H9 (cell line): ENCODE results near the gene CERS4. TPM values are rescaled to one million over a fixed set of nuclear protein-coding genes. Genes with fewer than 3 reads are reported as not detected.

Source experiments
- DNase-seq: peaks from one replicate; pipeline ENCODE4 v3.0.0-alpha.2; 2017
- H2AFZ ChIP-seq: one replicate; pipeline ENCODE4 v1.6.1; 2013; ENCODE audit warnings: mild to moderate bottlenecking, low read length, control low read depth, moderate library complexity
- H2AK5ac ChIP-seq: 2 replicates; pipeline ENCODE4 v1.6.1; 2013; ENCODE audit warnings: low read length, control low read depth, mixed read lengths; ENCODE audit not compliant: insufficient read length
- H2BK120ac ChIP-seq: one replicate; pipeline ENCODE4 v1.6.1; 2013; ENCODE audit warnings: low read depth, mild to moderate bottlenecking, low read length, control low read depth, inconsistent platforms; ENCODE audit not compliant: poor library complexity, severe bottlenecking
- H2BK12ac ChIP-seq: 2 replicates; pipeline ENCODE4 v1.6.1; 2013; ENCODE audit warnings: low read length, control low read depth, mixed read lengths, low read depth; ENCODE audit not compliant: insufficient read length
- H2BK15ac ChIP-seq: 2 replicates; pipeline ENCODE4 v1.6.1; 2013; ENCODE audit warnings: low read depth, low read length, control low read depth
- H2BK20ac ChIP-seq: one replicate; pipeline ENCODE4 v1.6.1; 2013; ENCODE audit warnings: low read depth, mild to moderate bottlenecking, low read length, control low read depth, inconsistent platforms; ENCODE audit not compliant: poor library complexity, severe bottlenecking
- H2BK5ac ChIP-seq: 2 replicates; pipeline ENCODE4 v1.6.1; 2013; ENCODE audit warnings: low read length, control low read depth, mixed read lengths; ENCODE audit not compliant: insufficient read length
- H3K14ac ChIP-seq: 2 replicates; pipeline ENCODE4 v1.6.1; 2013; ENCODE audit warnings: low read length, control low read depth; ENCODE audit not compliant: insufficient read depth
- H3K18ac ChIP-seq: 2 replicates; pipeline ENCODE4 v1.6.1; 2013; ENCODE audit warnings: low read depth, mild to moderate bottlenecking, mixed read lengths, low read length, control low read depth; ENCODE audit not compliant: insufficient read length
- H3K23ac ChIP-seq: 2 replicates; pipeline ENCODE4 v1.6.1; 2013; ENCODE audit warnings: low read length, control low read depth, mixed read lengths, low read depth; ENCODE audit not compliant: insufficient read length
- H3K23me2 ChIP-seq: 2 replicates; pipeline ENCODE4 v1.6.1; 2013; ENCODE audit warnings: low read depth, mild to moderate bottlenecking, mixed read lengths, low read length, control low read depth; ENCODE audit not compliant: insufficient read length, poor library complexity, severe bottlenecking
- H3K27ac ChIP-seq: 2 replicates; pipeline ENCODE4 v1.5.1; 2013; ENCODE audit warnings: low read length, control low read depth, mixed read lengths, low read depth; ENCODE audit not compliant: insufficient read length
- H3K27me3 ChIP-seq: 2 replicates; pipeline ENCODE4 v1.6.1; 2013; ENCODE audit warnings: low read length, control low read depth, inconsistent platforms; ENCODE audit not compliant: insufficient read depth
- H3K4ac ChIP-seq: 2 replicates; pipeline ENCODE4 v1.6.1; 2013; ENCODE audit warnings: low read depth, mild to moderate bottlenecking, control low read depth, inconsistent platforms, low read length, moderate library complexity
- H3K4me1 ChIP-seq: 2 replicates; pipeline ENCODE4 v1.6.1; 2013; ENCODE audit warnings: low read length, control low read depth, inconsistent platforms; ENCODE audit not compliant: insufficient read depth
- H3K4me2 ChIP-seq: 2 replicates; pipeline ENCODE4 v1.6.1; 2013; ENCODE audit warnings: low read length, control low read depth, mixed read lengths; ENCODE audit not compliant: insufficient read length, insufficient read depth
- H3K56ac ChIP-seq: 2 replicates; pipeline ENCODE4 v1.6.1; 2013; ENCODE audit warnings: low read depth, mild to moderate bottlenecking, mixed read lengths, low read length, control low read depth; ENCODE audit not compliant: insufficient read length
- H3K79me1 ChIP-seq: 2 replicates; pipeline ENCODE4 v1.6.1; 2013; ENCODE audit warnings: low read depth, mild to moderate bottlenecking, moderate library complexity, low read length, control low read depth, inconsistent platforms; ENCODE audit not compliant: insufficient read depth, poor library complexity, severe bottlenecking
- H3K79me2 ChIP-seq: 2 replicates; pipeline ENCODE4 v1.6.1; 2013; ENCODE audit warnings: low read length, control low read depth, inconsistent platforms; ENCODE audit not compliant: insufficient read depth
- H3K9ac ChIP-seq: 2 replicates; pipeline ENCODE4 v1.6.1; 2013; ENCODE audit warnings: low read length, control low read depth, mixed read lengths; ENCODE audit not compliant: insufficient read length; ENCODE audit errors: extremely low read depth
- H3K9me3 ChIP-seq: one replicate; pipeline ENCODE4 v1.6.1; 2013; ENCODE audit warnings: low read depth, low read length, inconsistent platforms; ENCODE audit not compliant: control insufficient read depth
- H3T11ph ChIP-seq: one replicate; pipeline ENCODE4 v1.6.1; 2013; ENCODE audit warnings: mild to moderate bottlenecking, low read length, control low read depth, inconsistent platforms
- H4K20me1 ChIP-seq: one replicate; pipeline ENCODE4 v1.6.1; 2013; ENCODE audit not compliant: control insufficient read depth, insufficient read length, insufficient read depth
- H4K5ac ChIP-seq: 2 replicates; pipeline ENCODE4 v1.6.1; 2013; ENCODE audit warnings: low read depth, mild to moderate bottlenecking, mixed read lengths, low read length, control low read depth; ENCODE audit not compliant: insufficient read length
- H4K8ac ChIP-seq: replicated peaks from 2 replicates; pipeline ENCODE4 v1.6.1; 2013; ENCODE audit warnings: low read length, control low read depth, mixed read lengths, low read depth; ENCODE audit not compliant: insufficient read length
- H4K91ac ChIP-seq: 2 replicates; pipeline ENCODE4 v1.6.1; 2013; ENCODE audit warnings: low read depth, mild to moderate bottlenecking, moderate library complexity, mixed read lengths, low read length, control low read depth; ENCODE audit not compliant: insufficient read length
- H3K27ac Mint-ChIP-seq, 3 experiments: 2 replicates in 2 of 3; 3 replicates in 1 of 3; pipeline ENCODE4 v1.8.0; 2020 to 2021; ENCODE audit warnings: mixed read lengths in 3 of 3, mild to moderate bottlenecking in 1 of 3, moderate library complexity in 1 of 3
- H3K27me3 Mint-ChIP-seq: 2 replicates; pipeline ENCODE4 v1.8.0; 2021; ENCODE audit warnings: low read depth, mild to moderate bottlenecking, moderate library complexity, mixed read lengths
- H3K36me3 Mint-ChIP-seq, 3 experiments: 2 replicates in 2 of 3; 3 replicates in 1 of 3; pipeline ENCODE4 v1.8.0; 2020 to 2021; ENCODE audit warnings: low read depth in 3 of 3, mixed read lengths in 3 of 3; ENCODE audit not compliant: insufficient read depth in 1 of 3
- H3K4me1 Mint-ChIP-seq, 2 experiments: 2 replicates each; pipeline ENCODE4 v1.8.0; 2020; ENCODE audit warnings: mixed read lengths in 2 of 2
- H3K4me3 Mint-ChIP-seq, 2 experiments: 2 replicates in 1 of 2; 3 replicates in 1 of 2; pipeline ENCODE4 v1.8.0; 2020 to 2021; ENCODE audit warnings: mild to moderate bottlenecking in 2 of 2, mixed read lengths in 2 of 2, moderate library complexity in 1 of 2
- H3K9me3 Mint-ChIP-seq, 2 experiments: 2 replicates in 1 of 2; 3 replicates in 1 of 2; pipeline ENCODE4 v1.8.0; 2020; ENCODE audit warnings: mild to moderate bottlenecking in 2 of 2, mixed read lengths in 2 of 2, moderate library complexity in 1 of 2
- WGBS: extraction: QIAGEN DNeasy Blood & Tissue Kit; methylation state at CpG from one replicate; pipeline ENCODE4 v1.1.7; 2013; ENCODE audit warnings: missing lambda C conversion rate, low lambda C conversion rate, mixed read lengths; ENCODE audit not compliant: insufficient read length; ENCODE audit errors: extremely low coverage; 5-methylcytosine and 5-hydroxymethylcytosine counted together
- total RNA-seq: library from RNA; stranded (reverse); gene quantifications from 2 replicates; pipeline ENCODE4 v1.2.1, GENCODE V29; 2021
- TF ChIP-seq, protein P1 (sequence below): fragments of 200-600 bp; sonication (generic); conservative IDR thresholded peaks from 3 replicates; pipeline ENCODE4 v1.8.0; 2021; ENCODE audit warnings: antibody characterized with exemption, mild to moderate bottlenecking

CERS4 gene
- total RNA-seq, 1 experiment from 2014 or later = 62.6 TPM

DNA sequence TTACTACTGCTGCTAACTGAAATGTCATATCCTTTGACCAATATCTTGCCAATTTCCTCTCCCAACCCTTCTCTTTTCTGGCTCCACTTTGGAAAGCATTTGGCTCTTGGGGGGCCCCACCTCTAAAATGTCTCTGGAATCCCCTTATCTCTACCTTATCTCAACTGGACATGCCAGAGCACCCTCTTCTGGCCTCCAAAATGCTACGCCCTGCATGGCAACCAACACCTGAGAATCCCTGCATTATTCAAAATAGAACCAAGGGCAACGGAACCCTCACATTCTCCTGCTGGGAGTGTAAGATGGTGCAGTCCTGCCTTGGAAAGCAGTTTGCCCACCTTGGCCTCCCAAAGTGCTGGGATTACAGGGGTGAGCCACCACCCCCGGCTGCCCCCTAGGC is 35.3 kb downstream of the CERS4 start:
- Mint-ChIP-seq H3K36me3 (peaks cover 40 to 45% (median 41%) of the 10 kb centered on the region in 3 experiments), H3K4me3 (no peak overlapping the region), H3K27ac (no peak overlapping the region), H3K4me1 (peaks cover 15 to 21% of the 10 kb centered on the region in 2 experiments), H3K9me3 (peaks cover 8 to 14% of the 10 kb centered on the region in 2 experiments; a peak in 4 of 5 replicates), H3K27me3 (0 out of 2 replicates have a peak, but pooled peaks cover 2% of the 10 kb centered on the region)
- Histone ChIP-seq H3K23ac (no peak overlapping the region), H2AK5ac (no peak overlapping the region), H2BK15ac (no peak overlapping the region), H3K4ac (no peak overlapping the region), H3K4me2 (no peak overlapping the region), H2BK20ac (no peak overlapping the region), H3K27ac (no peak overlapping the region), H3K18ac (no peak overlapping the region), H3K9ac (no peak overlapping the region), H2BK12ac (no peak overlapping the region), H3K9me3 (peaks cover 5% of the 10 kb centered on the region), H2BK5ac (no peak overlapping the region), H3K56ac (no peak overlapping the region), H4K8ac (no peak overlapping the region), H3K4me1 (peaks cover 9% of the 10 kb centered on the region; the same call in 1 of the 2 replicates), H3K79me2 (peaks cover 3% of the 10 kb centered on the region; the same call in 1 of the 2 replicates), H3K27me3 (no peaks in the 10 kb centered on the region), H3K23me2 (no peaks in the 10 kb centered on the region), H2AFZ (no peak overlapping the region), H3K14ac (no peak overlapping the region), H3T11ph (no peak overlapping the region), H3K79me1 (no peaks in the 10 kb centered on the region), H4K91ac (no peak overlapping the region), H4K5ac (no peak overlapping the region), H4K20me1 (no peaks in the 10 kb centered on the region), H2BK120ac (no peak overlapping the region)
- no CpG with 5 or more reads among the region's 3 CpGs for WGBS
- TF ChIP-seq, protein P1, sequence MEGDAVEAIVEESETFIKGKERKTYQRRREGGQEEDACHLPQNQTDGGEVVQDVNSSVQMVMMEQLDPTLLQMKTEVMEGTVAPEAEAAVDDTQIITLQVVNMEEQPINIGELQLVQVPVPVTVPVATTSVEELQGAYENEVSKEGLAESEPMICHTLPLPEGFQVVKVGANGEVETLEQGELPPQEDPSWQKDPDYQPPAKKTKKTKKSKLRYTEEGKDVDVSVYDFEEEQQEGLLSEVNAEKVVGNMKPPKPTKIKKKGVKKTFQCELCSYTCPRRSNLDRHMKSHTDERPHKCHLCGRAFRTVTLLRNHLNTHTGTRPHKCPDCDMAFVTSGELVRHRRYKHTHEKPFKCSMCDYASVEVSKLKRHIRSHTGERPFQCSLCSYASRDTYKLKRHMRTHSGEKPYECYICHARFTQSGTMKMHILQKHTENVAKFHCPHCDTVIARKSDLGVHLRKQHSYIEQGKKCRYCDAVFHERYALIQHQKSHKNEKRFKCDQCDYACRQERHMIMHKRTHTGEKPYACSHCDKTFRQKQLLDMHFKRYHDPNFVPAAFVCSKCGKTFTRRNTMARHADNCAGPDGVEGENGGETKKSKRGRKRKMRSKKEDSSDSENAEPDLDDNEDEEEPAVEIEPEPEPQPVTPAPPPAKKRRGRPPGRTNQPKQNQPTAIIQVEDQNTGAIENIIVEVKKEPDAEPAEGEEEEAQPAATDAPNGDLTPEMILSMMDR = no peak
- no peak for DNase-seq
